NCI-H2196 treated with DMSO at 0.1 percent for 48 hours (cell line): ENCODE results near the gene NYAP2.

Experiments
- DNase-seq: peaks from one replicate; lab custom pipeline; 2025; ENCODE audit not compliant: unreplicated experiment; lab: John Stamatoyannopoulos, UW

The NYAP2 gene

DNA sequence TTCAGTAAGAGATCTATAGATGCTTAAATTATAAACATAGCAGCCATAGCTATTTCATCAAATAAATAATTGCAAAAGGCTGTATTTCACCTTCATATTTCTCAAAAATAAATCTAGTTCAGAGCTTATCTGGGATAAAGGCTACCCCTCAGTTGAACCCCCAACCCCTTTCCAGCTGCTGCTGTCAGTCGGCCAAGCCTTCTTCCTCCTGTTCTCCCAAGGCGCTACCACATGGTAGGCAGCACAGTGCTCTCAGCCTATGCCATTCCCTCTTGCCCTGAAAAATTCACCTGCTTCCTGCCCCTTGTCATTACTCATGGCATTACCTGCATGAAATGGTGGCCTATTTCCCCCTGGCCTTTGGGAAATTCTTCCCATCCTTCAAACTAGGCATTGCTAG lies 136.5 kb downstream of the NYAP2 start:
- no peak for DNase-seq

DNA sequence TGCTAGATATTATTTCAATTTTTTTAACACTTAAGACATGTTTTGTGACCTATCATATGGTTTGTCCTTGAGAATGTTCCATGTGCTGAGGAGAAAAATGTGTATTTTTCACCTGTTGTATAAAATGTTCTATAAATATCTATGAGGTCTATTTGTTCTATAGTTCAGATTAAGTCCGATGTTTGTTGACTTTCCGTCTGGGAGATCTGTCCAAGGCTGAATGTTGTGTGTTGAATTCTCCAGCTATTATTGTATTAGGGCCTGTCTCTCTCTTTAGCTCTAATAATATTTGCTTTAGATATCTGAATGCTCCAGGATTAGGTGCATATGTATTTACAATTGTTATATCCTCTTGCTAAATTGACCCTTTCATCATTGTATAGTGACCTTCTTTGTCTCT lies 144.1 kb downstream of the NYAP2 start:
- DNase-seq = no peak

DNA sequence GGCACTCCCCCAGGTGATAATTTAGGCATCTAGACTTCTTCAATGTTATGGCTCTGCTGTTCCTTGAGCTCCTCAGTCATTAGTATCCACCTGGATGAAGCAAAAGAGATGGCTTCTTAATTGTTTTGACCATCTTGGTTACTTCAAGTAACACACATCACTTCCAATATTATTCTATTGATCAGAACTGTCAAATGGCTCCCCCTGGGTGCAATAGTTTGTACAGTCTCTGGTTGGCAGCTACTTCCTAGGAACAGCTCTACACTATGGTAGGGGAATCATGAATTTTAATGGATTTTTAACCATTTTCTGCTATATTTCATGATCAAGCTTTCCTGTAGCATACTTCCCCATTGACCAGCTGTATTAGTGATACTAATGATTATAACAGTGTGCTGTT lies 157.0 kb downstream of the NYAP2 start:
- DNase-seq = no peak

DNA sequence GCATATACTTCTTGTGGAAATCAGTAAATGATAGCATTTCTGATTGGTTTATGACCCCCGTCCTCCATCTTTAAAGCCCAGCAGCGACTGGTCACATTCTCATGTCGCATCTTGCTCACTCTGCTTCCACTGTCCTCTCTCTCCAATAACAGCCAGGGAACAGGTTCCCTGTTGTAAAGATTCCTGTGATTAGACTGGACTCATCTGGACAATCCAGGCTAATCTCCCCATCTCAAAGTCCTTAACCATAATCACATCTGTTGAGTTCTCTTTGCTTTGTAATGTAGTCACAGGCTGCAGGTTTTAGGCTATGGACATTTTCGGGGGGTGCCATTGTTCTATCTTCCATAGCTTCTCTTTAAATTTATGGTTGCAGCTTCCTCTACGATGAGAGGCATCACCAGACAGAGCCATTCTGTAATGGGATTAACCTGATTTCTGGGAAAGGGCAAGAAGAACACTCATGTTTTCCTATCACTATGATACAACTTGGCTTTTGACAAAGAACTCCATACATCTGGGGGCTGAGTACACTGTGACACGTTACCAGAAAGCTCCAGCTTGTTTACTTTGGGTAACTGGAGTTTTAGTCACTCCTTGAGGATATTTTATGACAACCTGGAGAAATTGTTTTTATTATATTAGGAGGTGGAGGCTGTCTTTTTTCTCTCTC lies 159.0 kb downstream of the NYAP2 start:
- DNase-seq = no peak

DNA sequence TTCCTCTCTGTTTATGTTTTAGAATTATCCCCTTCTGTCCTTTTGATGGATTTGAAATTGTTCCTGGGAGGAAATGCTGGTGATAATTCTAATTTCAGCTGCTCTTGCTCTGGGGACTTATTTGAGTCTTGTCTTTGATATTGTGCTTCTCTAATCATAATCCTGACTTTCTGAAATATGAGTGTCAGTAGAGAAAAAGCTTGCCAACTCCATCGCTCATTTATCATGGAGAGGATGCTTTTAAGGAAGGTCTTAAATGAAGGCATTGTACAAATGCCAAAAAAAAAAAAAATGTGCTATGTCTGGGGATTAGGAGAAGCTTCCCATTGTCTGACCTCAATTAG lies 159.5 kb downstream of the NYAP2 start:
- no peak for DNase-seq

DNA sequence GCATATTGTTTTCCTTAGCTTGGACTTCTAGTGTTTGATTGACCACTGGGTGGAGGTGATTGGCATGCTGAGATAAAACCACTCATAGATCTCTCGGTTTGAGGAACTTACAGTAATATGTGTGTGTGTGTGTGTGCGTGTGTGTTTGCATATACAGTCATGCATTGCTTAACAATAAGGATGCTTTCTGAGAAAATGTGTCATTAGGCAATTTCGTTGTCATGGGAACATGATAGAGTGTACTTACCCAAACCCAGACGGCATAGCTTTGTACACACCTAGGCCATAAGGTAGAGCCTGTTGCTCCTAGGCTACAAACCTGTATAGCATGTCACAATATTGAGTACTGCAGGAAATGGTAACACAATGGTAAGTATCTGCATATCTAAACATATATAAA lies 167.3 kb downstream of the NYAP2 start:
- DNase-seq = no peak

DNA sequence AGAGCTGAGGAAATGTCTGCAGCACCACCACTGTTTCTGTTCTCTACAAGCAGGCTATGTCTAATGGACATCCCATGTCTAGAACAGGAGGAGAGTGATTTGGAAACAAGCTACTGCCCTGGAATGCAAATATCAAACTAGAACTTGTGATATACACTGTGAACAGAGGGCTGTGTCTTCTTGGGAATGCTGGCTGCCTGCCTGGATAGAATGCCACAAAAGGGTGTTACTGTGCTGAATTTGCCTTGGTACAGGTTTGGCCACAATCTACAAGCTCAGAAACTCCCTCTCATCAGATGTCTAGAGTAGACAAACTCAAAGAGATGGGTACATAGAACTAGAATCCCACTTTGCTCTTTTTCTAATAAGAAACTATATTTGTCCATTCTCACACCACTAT lies 170.5 kb downstream of the NYAP2 start:
- no peak for DNase-seq

DNA sequence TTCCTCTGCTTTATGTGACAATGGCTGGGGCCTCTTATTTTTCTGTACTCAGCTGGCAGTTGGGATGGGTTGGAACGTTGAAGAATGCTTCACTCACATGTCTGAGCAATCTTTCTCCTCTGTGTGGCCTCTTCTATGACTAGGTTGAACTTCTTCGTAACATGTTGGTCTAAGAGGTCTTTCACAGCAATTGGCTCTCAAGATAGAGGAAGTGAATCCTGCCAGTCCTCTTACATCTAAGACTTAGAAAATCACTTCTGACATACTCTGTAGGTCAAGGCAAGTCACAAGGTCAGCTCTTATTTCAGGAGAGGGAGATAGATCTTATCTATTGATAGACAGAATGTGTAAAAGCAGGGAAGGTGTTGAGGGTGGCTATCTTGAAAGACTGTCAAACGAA lies 174.1 kb downstream of the NYAP2 start:
- DNase-seq = no peak

DNA sequence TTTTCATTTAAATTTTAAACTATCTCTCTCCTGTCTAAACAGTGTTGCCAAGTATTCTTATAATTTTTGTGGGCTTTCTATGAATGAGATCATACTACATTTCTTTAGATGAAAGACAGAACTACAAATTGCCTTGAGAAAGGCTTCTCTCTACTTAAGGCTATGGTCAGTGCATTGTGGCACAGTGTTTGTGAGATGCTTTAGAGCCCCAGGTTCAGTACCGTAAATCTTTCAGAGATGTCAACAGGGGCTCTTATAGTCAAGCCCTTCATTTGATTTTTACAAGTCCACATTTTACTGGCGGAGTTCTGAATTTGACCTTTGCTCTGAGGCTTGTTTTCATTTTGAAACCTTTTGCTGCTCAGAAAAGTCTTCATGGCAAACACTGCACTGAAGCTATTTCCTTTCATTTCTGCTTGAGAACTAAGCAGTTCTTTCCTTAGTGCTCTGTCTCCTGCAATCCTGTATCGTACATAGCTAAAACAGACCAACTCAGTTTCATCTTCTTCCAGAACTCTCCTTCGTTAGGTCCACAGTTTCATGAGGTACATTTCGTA lies 175.2 kb downstream of the NYAP2 start:
- DNase-seq = no peak

DNA sequence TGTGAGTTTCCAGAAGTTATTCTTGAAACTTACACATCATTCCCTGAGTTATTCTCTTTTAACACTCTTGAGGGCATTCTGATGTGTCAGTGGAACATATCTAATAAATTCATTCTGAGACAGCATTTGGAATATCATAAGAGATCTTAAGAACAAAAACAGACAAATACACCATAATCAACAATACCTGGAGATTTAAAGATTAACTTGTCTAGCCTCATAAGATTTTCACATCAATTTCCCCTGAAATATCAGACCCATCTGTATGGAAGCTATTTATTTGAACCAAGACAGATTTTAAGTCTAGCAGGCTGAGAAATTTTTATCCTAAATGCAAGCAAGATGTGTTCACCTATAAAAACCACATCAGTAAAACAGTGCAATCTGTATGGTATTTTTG lies 181.6 kb downstream of the NYAP2 start:
- DNase-seq = no peak

DNA sequence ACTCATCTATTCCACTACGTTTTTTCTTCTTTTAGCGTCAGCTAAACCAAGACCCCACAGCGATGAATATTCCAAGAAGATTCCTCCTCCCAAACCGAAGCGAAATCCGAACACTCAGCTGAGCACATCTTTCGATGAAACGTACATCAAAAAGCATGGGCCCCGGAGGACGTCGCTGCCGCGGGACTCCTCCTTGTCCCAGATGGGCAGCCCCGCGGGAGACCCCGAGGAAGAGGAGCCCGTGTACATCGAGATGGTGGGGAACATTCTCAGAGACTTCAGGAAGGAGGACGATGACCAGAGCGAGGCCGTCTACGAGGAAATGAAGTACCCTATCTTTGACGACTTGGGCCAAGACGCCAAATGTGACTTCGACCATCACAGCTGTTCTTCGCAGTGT lies 182.4 kb downstream of the NYAP2 start:
- no peak for DNase-seq

DNA sequence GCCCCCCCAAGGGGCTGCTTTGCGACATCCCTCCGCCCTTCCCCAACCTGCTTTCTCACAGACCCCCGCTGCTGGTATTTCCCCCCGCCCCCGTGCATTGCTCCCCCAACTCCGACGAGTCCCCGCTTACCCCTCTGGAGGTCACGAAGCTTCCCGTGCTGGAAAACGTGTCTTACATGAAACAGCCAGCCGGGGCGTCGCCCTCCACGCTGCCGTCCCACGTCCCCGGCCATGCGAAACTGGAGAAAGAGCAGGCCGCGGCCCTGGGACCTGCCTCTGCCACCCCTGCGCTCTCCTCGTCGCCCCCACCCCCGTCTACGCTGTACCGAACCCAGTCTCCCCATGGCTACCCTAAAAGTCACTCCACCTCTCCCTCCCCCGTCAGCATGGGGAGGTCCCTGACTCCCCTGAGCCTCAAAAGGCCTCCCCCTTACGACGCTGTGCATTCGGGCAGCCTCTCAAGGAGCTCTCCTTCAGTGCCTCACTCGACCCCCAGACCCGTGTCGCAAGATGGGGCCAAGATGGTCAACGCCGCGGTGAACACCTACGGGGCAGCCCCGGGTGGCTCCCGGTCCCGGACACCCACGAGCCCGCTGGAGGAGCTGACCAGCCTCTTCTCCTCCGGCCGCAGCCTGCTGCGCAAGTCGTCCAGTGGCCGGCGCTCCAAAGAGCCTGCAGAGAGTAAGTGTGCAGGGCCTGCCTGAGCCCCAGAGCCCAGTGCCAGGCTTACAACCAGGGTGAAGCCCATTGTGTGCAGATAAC lies 183.0 kb downstream of the NYAP2 start:
- DNase-seq = no peak

DNA sequence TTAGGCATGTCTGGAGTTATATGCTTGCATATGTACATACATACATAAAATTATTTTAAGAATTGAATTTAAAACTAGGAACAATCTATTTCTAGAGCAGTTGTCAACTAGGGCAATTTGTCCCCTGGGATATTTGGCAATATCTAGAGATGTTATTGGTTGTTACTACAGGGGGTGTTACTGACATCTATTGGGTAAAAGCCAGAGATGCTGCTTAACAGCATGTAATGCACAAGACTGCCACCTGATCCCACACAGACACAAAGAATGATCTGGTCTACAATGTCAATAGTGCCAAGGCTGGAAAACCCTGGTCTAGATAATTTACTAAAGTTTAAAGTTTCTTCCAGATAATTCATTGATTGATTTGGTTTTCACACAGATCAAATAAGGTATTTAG lies 185.3 kb downstream of the NYAP2 start:
- DNase-seq = no peak

DNA sequence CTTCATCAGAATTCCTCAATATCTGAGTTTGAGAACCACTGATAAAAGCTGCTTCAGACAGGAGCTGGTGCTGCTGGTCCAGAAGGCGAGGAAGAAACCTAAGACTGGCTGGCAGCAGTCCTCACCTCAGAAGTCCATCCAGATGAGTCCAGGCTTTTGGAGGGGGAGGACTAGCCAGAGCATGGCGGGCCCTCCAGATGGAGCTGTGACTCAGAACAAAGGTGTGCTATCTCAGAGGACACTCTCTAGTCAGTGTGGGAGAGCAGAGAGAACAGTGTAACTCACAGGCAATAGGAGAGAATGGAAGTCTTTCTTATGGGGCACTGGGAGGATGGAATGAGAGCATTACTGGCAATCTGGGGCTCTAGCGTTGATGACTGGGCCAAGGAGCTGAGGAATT lies 191.4 kb downstream of the NYAP2 start:
- DNase-seq = no peak

DNA sequence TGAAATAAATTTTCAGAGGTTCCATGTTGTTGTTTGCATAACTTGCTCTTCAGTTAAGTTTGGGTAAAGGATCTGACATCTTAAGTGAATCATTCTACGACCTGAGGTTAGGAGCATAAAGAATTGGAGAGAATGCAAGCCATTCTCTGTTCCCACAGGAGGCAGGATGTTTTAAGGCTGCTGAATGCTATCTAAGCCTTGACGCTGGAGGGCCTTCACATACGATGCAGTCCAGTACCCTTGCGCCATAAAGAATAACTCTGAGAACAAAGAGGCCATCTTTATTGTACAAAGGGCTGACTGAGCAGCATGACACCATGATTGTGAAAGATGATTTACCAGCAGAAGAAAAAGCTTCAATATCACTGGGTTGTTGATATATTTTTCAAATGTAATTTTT lies 198.4 kb downstream of the NYAP2 start:
- no peak for DNase-seq

DNA sequence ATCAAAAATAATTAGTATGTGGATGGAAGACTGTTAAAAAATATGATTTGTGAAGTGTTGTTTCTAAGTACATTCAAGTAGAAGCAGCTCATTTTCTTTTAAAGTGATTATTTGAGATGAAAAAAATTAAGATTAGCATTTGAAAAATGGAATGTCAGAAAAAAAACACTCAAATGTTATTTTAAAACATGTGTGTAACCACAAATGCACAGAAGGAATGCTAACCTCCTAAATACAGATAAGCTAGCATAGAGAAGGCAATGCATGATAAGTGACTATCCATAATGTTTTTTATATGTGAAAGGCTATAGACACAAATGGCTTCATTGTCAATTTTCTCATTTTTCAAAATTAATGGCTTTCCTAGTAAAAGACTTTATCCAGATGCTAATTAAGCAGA lies 198.9 kb downstream of the NYAP2 start:
- DNase-seq = no peak

DNA sequence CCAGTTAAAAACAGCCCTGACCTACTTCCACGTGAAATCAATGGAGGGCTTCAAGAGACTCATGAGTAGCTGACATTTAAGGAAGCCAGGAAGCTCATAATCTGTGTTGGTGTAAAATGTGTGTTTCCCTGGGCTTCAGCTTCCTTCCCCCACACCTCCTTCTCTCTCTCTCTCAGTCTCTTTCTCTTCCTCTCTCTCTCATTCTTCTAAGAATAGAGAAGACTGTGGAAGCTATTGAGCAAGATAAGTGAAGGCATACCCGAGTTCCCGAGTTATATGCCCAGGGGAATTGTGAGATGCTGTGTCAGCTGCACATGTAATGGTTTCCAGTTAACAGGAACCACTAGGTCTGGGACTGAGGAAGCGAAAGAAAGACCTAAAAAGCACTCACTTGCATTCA lies 199.4 kb downstream of the NYAP2 start:
- no peak for DNase-seq

DNA sequence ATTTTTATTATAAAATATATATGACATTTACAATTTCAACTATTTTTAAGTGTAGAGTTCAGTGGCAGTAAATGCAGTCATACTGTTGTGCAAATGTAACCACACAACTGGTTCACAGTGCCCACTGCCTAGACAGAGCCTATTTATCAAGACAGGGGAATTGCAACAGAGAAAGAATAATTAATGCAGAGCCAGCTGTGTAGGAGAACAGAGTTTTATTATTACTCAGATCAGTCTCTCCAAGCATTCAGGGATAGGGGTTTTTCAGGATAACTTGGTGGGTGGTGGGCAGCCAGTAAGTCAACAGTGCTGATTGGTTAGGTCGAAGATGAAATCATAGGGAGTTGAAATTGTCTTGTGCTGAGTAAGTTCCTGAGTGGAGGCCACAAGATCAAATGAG lies 200.3 kb downstream of the NYAP2 start:
- DNase-seq = no peak

DNA sequence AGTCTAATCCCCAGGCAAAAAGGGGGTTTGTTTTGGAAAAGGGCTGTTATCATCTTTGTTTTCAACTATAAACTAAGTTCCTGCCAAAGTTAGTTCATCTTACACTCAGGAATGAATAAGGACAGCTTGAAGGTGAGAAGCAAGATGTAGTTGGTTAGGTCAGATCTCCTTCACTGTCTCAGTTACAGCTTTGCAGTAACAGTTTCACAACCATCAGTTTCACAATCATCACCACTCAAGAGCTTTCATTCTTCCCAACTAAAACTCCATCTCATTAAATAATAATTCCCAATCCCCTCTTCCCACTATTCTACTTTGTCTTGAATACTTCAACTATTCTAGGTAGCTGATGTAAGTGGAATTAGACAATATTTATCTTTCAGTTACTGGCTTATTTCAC lies 200.9 kb downstream of the NYAP2 start:
- DNase-seq = no peak

DNA sequence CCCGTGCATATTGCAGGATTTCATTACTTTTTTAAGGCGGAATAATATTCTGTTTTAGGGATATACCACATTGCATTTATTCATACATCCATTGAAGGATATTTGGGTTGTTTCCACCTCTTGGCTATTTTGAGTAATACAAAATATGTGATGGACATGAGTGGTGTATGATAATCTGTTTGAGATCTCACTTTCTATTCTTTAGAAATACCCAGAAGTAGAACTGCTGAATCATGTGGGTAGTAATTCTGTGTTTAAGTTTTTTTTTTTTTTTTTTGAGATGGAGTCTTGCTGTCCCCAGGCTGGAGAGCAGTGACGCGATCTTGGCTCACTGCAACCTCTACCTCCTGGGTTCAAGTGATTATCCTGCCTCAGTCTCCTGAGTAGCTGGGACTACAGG lies 201.4 kb downstream of the NYAP2 start:
- DNase-seq = no peak

DNA sequence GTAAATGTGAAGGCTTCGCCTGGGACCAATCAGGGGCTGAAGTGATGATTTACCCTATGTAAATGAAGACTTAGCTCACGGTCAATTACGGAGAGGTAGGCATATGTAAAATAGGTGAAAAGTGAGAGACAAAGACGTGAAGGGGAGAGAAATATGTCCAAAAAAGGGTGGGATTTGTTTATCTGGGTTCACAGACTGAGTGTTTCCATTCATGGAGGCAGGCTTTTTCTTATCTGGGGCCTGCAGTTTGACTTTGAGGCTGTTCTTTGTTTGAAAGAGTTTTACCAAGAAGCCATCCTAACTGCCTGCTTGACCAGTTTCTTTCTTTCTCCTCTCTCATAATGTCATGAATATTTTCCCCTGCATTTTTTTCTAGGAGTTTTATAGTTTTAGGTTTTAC lies 202.7 kb downstream of the NYAP2 start:
- DNase-seq = no peak

DNA sequence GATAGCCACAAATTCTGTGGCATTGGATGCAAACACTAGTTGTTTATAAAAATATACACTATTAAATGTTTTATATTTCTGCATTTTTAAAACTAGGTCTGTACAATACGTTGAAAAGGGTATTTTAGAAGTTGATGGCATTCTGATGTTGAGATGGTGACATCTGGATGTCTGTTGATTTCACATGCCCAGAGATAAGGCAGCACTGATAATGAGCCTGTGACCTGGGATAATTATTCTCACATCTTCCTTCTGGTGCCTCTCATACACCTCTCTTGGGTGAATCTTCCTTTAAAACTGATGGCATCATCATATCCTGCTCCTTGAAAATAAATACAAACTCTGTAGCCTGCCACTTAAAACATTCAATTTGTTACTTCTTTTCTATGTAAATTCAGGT lies 208.6 kb downstream of the NYAP2 start:
- no peak for DNase-seq

DNA sequence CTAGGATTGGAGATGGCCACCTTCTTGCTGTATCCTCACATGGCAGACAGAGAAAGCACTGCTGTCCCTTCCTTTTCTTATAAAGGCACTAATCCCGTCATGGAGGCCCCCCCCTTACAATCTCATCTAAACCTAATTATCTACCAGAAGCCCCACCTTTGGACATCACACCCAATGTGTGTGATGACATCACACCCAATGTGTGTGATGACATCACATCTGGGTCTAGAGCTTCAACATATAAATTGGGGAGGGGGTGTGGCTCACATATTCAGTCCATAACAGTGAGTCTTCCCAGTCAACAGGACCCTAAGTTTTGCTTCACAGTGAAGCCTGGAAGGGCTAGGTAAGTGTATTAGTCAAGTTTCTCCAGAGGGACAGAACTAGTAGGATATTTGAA lies 213.1 kb downstream of the NYAP2 start:
- DNase-seq = no peak
